Measurements from ENCODE around the gene ANKRD42. TPM values are rescaled to one million over a fixed set of nuclear protein-coding genes. Genes with fewer than 3 reads are reported as not detected.

ANKRD42 gene
- polyA plus RNA-seq, 2 of the 4 experiments (the other 2 are of a cell fraction) = 9.1 to 13.2 TPM

DNA sequence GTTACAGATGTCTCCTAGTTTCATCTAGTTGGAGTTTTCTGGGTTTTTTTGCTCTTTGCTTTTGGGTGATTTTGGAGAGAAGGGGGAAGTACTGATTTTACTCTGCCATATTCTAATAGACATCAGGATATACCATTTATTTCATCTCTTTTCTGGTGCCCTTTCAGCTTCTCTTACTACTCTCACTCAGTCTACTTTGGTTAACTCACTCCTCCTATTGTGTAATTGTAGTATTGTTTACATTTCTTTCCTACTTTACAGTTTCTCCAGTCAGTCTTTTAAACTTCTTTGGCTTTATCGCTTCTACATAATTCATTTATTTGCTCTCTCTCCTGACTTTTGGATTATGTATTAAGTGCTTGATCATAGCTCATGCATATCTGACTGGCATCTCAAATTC lies 6.5 kb downstream of the ANKRD42 start (continued):
- TF ChIP-seq, protein P1, sequence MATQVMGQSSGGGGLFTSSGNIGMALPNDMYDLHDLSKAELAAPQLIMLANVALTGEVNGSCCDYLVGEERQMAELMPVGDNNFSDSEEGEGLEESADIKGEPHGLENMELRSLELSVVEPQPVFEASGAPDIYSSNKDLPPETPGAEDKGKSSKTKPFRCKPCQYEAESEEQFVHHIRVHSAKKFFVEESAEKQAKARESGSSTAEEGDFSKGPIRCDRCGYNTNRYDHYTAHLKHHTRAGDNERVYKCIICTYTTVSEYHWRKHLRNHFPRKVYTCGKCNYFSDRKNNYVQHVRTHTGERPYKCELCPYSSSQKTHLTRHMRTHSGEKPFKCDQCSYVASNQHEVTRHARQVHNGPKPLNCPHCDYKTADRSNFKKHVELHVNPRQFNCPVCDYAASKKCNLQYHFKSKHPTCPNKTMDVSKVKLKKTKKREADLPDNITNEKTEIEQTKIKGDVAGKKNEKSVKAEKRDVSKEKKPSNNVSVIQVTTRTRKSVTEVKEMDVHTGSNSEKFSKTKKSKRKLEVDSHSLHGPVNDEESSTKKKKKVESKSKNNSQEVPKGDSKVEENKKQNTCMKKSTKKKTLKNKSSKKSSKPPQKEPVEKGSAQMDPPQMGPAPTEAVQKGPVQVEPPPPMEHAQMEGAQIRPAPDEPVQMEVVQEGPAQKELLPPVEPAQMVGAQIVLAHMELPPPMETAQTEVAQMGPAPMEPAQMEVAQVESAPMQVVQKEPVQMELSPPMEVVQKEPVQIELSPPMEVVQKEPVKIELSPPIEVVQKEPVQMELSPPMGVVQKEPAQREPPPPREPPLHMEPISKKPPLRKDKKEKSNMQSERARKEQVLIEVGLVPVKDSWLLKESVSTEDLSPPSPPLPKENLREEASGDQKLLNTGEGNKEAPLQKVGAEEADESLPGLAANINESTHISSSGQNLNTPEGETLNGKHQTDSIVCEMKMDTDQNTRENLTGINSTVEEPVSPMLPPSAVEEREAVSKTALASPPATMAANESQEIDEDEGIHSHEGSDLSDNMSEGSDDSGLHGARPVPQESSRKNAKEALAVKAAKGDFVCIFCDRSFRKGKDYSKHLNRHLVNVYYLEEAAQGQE (IDR thresholded peaks at IDR 0.05) = no peak
- TF ChIP-seq CBX8 (IDR thresholded peaks at IDR 0.05) (no peak), RNF2 (IDR thresholded peaks at IDR 0.05; ENCODE audit: borderline replicate concordance, low read depth) (no peak), ZFP36 (IDR thresholded peaks at IDR 0.05; ENCODE audit: borderline replicate concordance, partially characterized antibody) (no peak), CHD4 (IDR thresholded peaks at IDR 0.05; ENCODE audit: borderline replicate concordance) (no peak), NR3C1 (IDR thresholded peaks at IDR 0.05) (no peak), EHF (CRISPR knock-in tag; IDR thresholded peaks at IDR 0.05) (no peak), ZNF302 (CRISPR knock-in tag; IDR thresholded peaks at IDR 0.05) (no peak), FOSB (CRISPR knock-in tag; IDR thresholded peaks at IDR 0.05) (no peak), POLR2AphosphoS2 (conservative IDR thresholded peaks at IDR 0.05; ENCODE audit: low read length) (no peak), NPAS2 (CRISPR knock-in tag; IDR thresholded peaks at IDR 0.05; ENCODE audit: borderline replicate concordance) (no peak)
- TF ChIP-seq, protein P2, sequence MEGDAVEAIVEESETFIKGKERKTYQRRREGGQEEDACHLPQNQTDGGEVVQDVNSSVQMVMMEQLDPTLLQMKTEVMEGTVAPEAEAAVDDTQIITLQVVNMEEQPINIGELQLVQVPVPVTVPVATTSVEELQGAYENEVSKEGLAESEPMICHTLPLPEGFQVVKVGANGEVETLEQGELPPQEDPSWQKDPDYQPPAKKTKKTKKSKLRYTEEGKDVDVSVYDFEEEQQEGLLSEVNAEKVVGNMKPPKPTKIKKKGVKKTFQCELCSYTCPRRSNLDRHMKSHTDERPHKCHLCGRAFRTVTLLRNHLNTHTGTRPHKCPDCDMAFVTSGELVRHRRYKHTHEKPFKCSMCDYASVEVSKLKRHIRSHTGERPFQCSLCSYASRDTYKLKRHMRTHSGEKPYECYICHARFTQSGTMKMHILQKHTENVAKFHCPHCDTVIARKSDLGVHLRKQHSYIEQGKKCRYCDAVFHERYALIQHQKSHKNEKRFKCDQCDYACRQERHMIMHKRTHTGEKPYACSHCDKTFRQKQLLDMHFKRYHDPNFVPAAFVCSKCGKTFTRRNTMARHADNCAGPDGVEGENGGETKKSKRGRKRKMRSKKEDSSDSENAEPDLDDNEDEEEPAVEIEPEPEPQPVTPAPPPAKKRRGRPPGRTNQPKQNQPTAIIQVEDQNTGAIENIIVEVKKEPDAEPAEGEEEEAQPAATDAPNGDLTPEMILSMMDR (IDR thresholded peaks at IDR 0.05) = no peak
- TF ChIP-seq, protein P3, sequence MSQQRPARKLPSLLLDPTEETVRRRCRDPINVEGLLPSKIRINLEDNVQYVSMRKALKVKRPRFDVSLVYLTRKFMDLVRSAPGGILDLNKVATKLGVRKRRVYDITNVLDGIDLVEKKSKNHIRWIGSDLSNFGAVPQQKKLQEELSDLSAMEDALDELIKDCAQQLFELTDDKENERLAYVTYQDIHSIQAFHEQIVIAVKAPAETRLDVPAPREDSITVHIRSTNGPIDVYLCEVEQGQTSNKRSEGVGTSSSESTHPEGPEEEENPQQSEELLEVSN (IDR thresholded peaks at IDR 0.05; ENCODE audit: borderline replicate concordance, low read depth) = no peak

DNA sequence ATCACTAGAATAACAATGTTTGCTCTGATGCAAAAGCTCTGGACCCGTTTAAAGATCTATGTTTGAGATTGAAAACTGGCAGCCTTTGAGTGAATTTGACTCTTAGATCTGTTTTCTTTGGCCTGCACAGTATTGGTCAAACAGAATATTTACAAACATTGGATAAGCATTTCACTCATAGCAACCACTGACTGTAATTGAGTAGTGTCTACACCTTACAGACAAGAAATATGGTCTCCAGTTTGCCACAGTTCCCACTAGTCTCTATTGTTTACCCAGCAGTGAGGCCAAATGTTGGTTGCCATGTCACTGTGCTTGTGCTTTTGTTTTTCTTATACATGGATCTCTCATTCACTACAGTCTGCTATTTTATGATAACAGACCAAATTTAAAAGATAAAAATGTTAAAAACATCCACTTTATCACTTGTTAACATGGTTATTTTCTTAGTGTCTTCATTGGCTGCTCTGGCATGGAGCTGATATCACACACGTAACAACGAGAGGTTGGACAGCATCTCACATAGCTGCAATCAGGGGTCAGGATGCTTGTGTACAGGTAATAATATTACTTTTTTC lies 12.2 kb downstream of the ANKRD42 start:
- ChIA-PET POLR2A (no interaction called here), CTCF (no interaction called here)
- FAIRE-seq (no peak), ATAC-seq (no peak), DNase-seq (ENCODE audit: low read depth in 1 of 2, low spot score in 1 of 2) (no peak)
- TF ChIP-seq FOSL2 (IDR thresholded peaks at IDR 0.05) (no peak), FOSL2 (CRISPR knock-in tag; IDR thresholded peaks at IDR 0.05) (no peak), RAD21 (conservative IDR thresholded peaks at IDR 0.05 in 1 of 2, IDR thresholded peaks at IDR 0.05 in 1 of 2) (no peak), POLR2A (IDR thresholded peaks at IDR 0.05; ENCODE audit: low read length) (no peak), NR3C1 (IDR thresholded peaks at IDR 0.05) (no peak), BHLHE40 (IDR thresholded peaks at IDR 0.05; ENCODE audit: low read depth, low read length) (no peak), ZFP36 (IDR thresholded peaks at IDR 0.05; ENCODE audit: borderline replicate concordance, partially characterized antibody) (no peak), KDM1A (IDR thresholded peaks at IDR 0.05; ENCODE audit: low read depth) (no peak), SMC3 (IDR thresholded peaks at IDR 0.05) (no peak), FOXS1 (CRISPR knock-in tag; IDR thresholded peaks at IDR 0.05) (no peak), EHMT2 (IDR thresholded peaks at IDR 0.05; ENCODE audit: low read depth) (no peak), CHD4 (IDR thresholded peaks at IDR 0.05; ENCODE audit: borderline replicate concordance) (no peak), POLR2AphosphoS2 (conservative IDR thresholded peaks at IDR 0.05; ENCODE audit: low read length) (no peak), MAFK (IDR thresholded peaks at IDR 0.05; ENCODE audit: partially characterized antibody) (no peak)
- TF ChIP-seq, protein P4, sequence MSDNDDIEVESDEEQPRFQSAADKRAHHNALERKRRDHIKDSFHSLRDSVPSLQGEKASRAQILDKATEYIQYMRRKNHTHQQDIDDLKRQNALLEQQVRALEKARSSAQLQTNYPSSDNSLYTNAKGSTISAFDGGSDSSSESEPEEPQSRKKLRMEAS (IDR thresholded peaks at IDR 0.05) = no peak
- no peaks in the 10 kb centered on the region; the same call in 2 of the 3 replicates for H3K9me3 ChIP-seq
- no peak overlapping the region for H3K4me2 ChIP-seq
- H3K4me3 ChIP-seq = no peak overlapping the region
- 82% methylated on average over 3 of the region's 3 CpGs for WGBS (ENCODE audit: missing lambda C conversion rate)
- no peaks in the 10 kb centered on the region for H3K4me1 ChIP-seq
- no peak overlapping the region for H3K27ac ChIP-seq

Data from A549 (cell line).